ENCODE results near the gene S100A6. TPM values are rescaled to one million over a fixed set of nuclear protein-coding genes. Genes with fewer than 3 reads are reported as not detected.

The S100A6 gene
- total RNA-seq, 1 experiment from 2014 or later: 1,633 TPM

GRCh38 chr1:153546796-153547559 lies 11.2 kb upstream of the S100A6 start:
- H3K27me3 ChIP-seq (ENCODE audit: insufficient read depth, low read length): no peaks in the 10 kb centered on the region
- TF ChIP-seq ELF1 (IDR thresholded peaks at IDR 0.05; ENCODE audit: borderline replicate concordance, low read depth): no peak
- no peak for TF ChIP-seq POLR2AphosphoS5 (IDR thresholded peaks at IDR 0.05; ENCODE audit: low read depth, low read length)
- no peak for TF ChIP-seq YY1 (IDR thresholded peaks at IDR 0.05; ENCODE audit: extremely low read depth, insufficient replicate concordance, low read depth, low read length)
- no peak for TF ChIP-seq REST (IDR thresholded peaks at IDR 0.05; ENCODE audit: low read depth)
- no peak for TF ChIP-seq ZFX (IDR thresholded peaks at IDR 0.05)
- TF ChIP-seq SIN3A (IDR thresholded peaks at IDR 0.05; ENCODE audit: low read depth): no peak
- TF ChIP-seq EZH2phosphoT487 (IDR thresholded peaks at IDR 0.05; ENCODE audit: borderline replicate concordance): no peak
- TF ChIP-seq POLR2A (IDR thresholded peaks at IDR 0.05; ENCODE audit: borderline replicate concordance, extremely low read depth, insufficient read depth, insufficient read length): no peak
- no peak for TF ChIP-seq CBX3 (IDR thresholded peaks at IDR 0.05; ENCODE audit: low read depth)
- RAD21 ChIA-PET (ENCODE audit: low non-redundant PET in 1 of 2, low total read pairs in 2 of 2, uncharacterized antibody in 2 of 2, unreplicated experiment in 2 of 2): interaction anchor here in 1 of 2 experiments (1.0 kb wide), 1 partner anchor 21 kb away, joined by 4 read pairs; no protein-coding TSS in a partner anchor
- peak overlapping the region; percentile 77 for H3K4me2 ChIP-seq (ENCODE audit: low read length)
- H3K4me3 ChIP-seq (replicated peaks in 1 of 2; ENCODE audit: low read depth in 1 of 2, low read length in 2 of 2): no peak overlapping the region
- H3K27ac ChIP-seq (ENCODE audit: low read depth, low read length): peak overlapping the region; percentile 97
- BruUV-seq (replicated peaks): no TSS peak
- H3K79me2 ChIP-seq (ENCODE audit: insufficient read depth, low read length): peaks cover 14% of the 10 kb centered on the region; the same call in 1 of the 2 replicates
- no peaks in the 10 kb centered on the region for H3K9me3 ChIP-seq (ENCODE audit: control insufficient read depth in 1 of 2, insufficient read depth in 1 of 2, low read depth in 1 of 2, low read length in 2 of 2)
- intact Hi-C loops (cut with micrococcal nuclease): no loop called here
- ATAC-seq: no peak
- no peaks in the 10 kb centered on the region for H3K9me2 ChIP-seq (ENCODE audit: insufficient read depth)
- H4K20me1 ChIP-seq (ENCODE audit: insufficient read depth): no peaks in the 10 kb centered on the region
- no peak overlapping the region for H2AFZ ChIP-seq (ENCODE audit: low read depth, low read length, poor library complexity, severe bottlenecking)
- no peaks in the 10 kb centered on the region for H3K36me3 ChIP-seq (ENCODE audit: control insufficient read depth in 1 of 2, insufficient read depth in 2 of 2, low read length in 2 of 2)
- peaks cover 85 to 95% of the 10 kb centered on the region in 2 experiments for H3K4me1 ChIP-seq (ENCODE audit: control insufficient read depth in 1 of 2, insufficient read depth in 2 of 2, low read length in 2 of 2)
- POLR2A ChIA-PET: interaction anchor here (5.1 to 5.6 kb wide), 2 partner anchors 13 to 19 kb away, joined by 33 to 67 read pairs; partner anchors contain the start of genes S100A2 and S100A6
- no peak for DNase-seq (ENCODE audit: low read depth, low spot score)
- CTCF ChIA-PET: interaction anchor here (1.5 kb wide), 1 partner anchor 13 kb away, joined by 5 read pairs; no protein-coding TSS in a partner anchor
- peak overlapping the region; percentile 81 for H3K9ac ChIP-seq (ENCODE audit: low read length)

Measured in HCT116 (cell line).